Measurements from ENCODE around the gene DUSP2. TPM values are rescaled to one million over a fixed set of nuclear protein-coding genes. Genes with fewer than 3 reads are reported as not detected.
"Not testable (repeated sequence)": the region's sequence is repeated elsewhere in the genome, so short reads cannot be mapped to it uniquely, and the experiment has no call there.

Gene DUSP2
- total and polyA plus RNA-seq, 2 experiments from 2014 or later = 0.89 to 2.2 TPM

GRCh38 chr2:96167407-96168013 lies 22.3 kb upstream of the DUSP2 start:
- no peak overlapping the region for H3K4me3 ChIP-seq
- H3K27me3 ChIP-seq = peaks cover 4% of the 10 kb centered on the region
- H3K36me3 ChIP-seq = no peaks in the 10 kb centered on the region
- no peak for DNase-seq (ENCODE audit: low read depth in 1 of 2, low spot score in 1 of 2)
- no peak for TF ChIP-seq CTCF (IDR thresholded peaks at IDR 0.05; ENCODE audit: low read depth, low read length)
- peaks cover 11% of the 10 kb centered on the region for H3K4me1 ChIP-seq (ENCODE audit: low read depth)
- no peak overlapping the region for H3K27ac ChIP-seq
- no peaks in the 10 kb centered on the region for H3K9me3 ChIP-seq (ENCODE audit: low read depth)

- Histone ChIP-seq H3K27me3 (peaks cover 4% of the 10 kb centered on the region), H3K36me3 (no peaks in the 10 kb centered on the region), H3K9me3 (ENCODE audit: low read depth) (no peaks in the 10 kb centered on the region), H3K27ac (no peak overlapping the region), H3K4me1 (ENCODE audit: low read depth) (peaks cover 11% of the 10 kb centered on the region), H3K4me3 (no peak overlapping the region)
- TF ChIP-seq CTCF (IDR thresholded peaks at IDR 0.05; ENCODE audit: low read depth, low read length) = no peak
- no peak for DNase-seq (ENCODE audit: low read depth in 1 of 2, low spot score in 1 of 2)
These were observed 19.4 kb upstream of the DUSP2 start for GRCh38 chr2:96164459-96165184.

GRCh38 chr2:96163768-96164429 lies 18.7 kb upstream of the DUSP2 start:
- no peak for DNase-seq (ENCODE audit: low read depth in 1 of 2, low spot score in 1 of 2)
- no peak overlapping the region for H3K4me3 ChIP-seq
- H3K4me1 ChIP-seq (ENCODE audit: low read depth) = peaks cover 11% of the 10 kb centered on the region
- no peak for TF ChIP-seq CTCF (IDR thresholded peaks at IDR 0.05; ENCODE audit: low read depth, low read length)
- H3K27me3 ChIP-seq = peaks cover 8% of the 10 kb centered on the region
- no peaks in the 10 kb centered on the region for H3K9me3 ChIP-seq (ENCODE audit: low read depth)
- H3K36me3 ChIP-seq = no peaks in the 10 kb centered on the region
- H3K27ac ChIP-seq = no peak overlapping the region

GRCh38 chr2:96163415-96163767 lies 18.2 kb upstream of the DUSP2 start:
- no peak for TF ChIP-seq CTCF (IDR thresholded peaks at IDR 0.05; ENCODE audit: low read depth, low read length)
- Histone ChIP-seq H3K36me3 (no peaks in the 10 kb centered on the region), H3K27me3 (peaks cover 8% of the 10 kb centered on the region), H3K4me1 (ENCODE audit: low read depth) (peaks cover 11% of the 10 kb centered on the region), H3K9me3 (ENCODE audit: low read depth) (no peaks in the 10 kb centered on the region), H3K4me3 (no peak overlapping the region), H3K27ac (no peak overlapping the region)
- no peak for DNase-seq (ENCODE audit: low read depth in 1 of 2, low spot score in 1 of 2)

GRCh38 chr2:96161898-96162297 lies 16.7 kb upstream of the DUSP2 start:
- Histone ChIP-seq H3K27me3 (peaks cover 4% of the 10 kb centered on the region), H3K9me3 (ENCODE audit: low read depth) (no peaks in the 10 kb centered on the region), H3K4me3 (no peak overlapping the region), H3K4me1 (ENCODE audit: low read depth) (peaks cover 11% of the 10 kb centered on the region), H3K36me3 (no peaks in the 10 kb centered on the region), H3K27ac (no peak overlapping the region)
- no peak for TF ChIP-seq CTCF (IDR thresholded peaks at IDR 0.05; ENCODE audit: low read depth, low read length)
- DNase-seq (ENCODE audit: low read depth in 1 of 2, low spot score in 1 of 2) = peak in 1 of 2 donors; percentile 46

GRCh38 chr2:96160366-96160765 lies 15.1 kb upstream of the DUSP2 start:
- not testable (repeated sequence) for DNase-seq (ENCODE audit: low read depth in 1 of 2, low spot score in 1 of 2); H3K27ac ChIP-seq; H3K4me3 ChIP-seq; H3K9me3 ChIP-seq (ENCODE audit: low read depth); H3K36me3 ChIP-seq; H3K27me3 ChIP-seq
- H3K4me1 ChIP-seq (ENCODE audit: low read depth) = peaks cover 11% of the 10 kb centered on the region
